GM18909 (cell line): ENCODE results near the gene VAMP5.
"Not testable (repeated sequence)": the region's sequence is repeated elsewhere in the genome, so short reads cannot be mapped to it uniquely, and the experiment has no call there.

Source experiments
- ATAC-seq: cut with Tn5 transposase; IDR thresholded peaks from one replicate; pipeline ENCODE4 v1.9.1; 2021; ENCODE audit warnings: mild to moderate bottlenecking; ENCODE audit not compliant: unreplicated experiment, poor library complexity

VAMP5 gene

DNA sequence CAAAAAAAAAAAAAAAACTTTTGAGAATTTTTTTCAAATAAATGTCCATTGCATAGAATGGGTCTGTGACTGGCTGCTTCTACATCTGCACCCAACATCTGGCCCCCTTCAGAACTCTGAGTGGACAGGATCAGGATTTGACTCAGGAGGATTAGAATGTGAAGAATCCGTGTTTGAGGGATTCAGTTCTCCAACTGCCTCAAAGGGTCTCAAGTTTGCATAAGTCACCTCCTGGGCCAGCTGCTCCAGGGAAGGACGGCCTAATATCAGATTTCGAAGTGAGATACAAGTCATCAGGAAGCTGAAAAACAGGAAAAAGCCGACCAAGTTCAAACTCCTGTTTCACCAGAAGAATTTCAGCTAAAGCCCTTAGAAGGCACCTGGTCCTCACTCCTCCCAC lies 34.4 kb upstream of the VAMP5 start:
- no peak for ATAC-seq

DNA sequence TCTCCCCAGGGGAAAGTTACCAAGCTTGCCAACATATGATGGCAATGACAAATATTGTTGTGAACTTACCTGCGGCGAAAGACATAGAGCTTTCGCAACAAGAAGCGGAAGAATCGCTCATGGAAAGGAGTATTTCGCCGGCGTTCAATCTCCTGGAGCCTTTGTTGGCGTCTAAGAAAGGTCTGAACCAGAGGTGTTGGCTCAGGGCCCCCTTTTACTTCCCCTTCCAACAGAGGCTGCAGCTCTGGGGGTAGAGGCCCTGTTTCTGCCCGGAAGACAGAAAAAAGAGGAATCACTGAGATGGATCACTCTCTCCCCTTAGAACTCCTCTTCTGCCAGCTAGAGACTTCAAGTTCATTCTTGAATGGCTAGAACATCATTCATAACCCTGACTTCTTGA lies 33.7 kb upstream of the VAMP5 start:
- ATAC-seq: no peak

DNA sequence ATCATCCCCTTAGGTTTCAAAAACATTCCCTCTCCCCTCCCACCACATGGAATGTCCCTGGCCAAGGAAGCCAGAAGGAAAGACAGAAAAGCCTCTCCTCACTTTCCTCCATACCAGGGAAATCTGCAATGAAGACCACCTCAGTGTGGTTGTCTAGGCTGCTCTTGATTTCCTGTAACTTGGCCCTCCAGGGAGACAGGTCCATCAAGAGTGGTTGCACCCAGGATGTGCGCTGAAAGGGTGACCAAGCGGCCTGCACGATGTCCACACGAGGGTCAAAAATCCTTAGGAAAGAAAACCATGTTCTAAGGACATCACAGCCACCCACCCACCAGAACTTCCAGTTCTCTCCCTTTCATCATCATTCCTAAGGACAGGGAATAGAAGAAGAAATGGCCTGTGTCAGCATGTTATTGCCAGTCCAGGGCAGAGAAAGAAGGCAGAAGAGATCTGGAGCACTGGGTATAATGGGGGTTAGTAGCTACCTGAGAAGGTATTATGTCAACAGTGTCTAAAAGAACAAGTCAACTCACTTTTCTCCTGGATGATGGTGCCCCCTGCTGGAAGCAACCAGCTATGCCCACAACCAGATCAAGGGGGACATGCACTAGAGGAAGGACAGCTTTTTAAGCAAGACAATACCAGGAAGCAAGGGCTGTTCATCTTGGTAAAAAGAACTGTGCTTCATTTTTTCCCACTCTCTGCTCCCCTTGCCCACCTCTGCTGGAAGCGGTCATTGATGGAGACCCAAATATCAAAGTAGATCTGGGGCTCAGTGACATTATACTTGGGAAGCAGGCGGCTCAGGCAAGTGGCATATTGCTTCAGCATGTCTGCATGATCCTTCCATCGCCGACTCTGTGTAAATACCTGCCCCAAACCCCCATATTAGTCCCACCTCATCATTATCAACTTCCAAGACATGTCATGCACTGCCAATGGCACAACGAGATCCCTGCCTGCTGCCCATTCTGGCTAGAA lies 32.2 kb upstream of the VAMP5 start:
- peak; percentile 81 for ATAC-seq

DNA sequence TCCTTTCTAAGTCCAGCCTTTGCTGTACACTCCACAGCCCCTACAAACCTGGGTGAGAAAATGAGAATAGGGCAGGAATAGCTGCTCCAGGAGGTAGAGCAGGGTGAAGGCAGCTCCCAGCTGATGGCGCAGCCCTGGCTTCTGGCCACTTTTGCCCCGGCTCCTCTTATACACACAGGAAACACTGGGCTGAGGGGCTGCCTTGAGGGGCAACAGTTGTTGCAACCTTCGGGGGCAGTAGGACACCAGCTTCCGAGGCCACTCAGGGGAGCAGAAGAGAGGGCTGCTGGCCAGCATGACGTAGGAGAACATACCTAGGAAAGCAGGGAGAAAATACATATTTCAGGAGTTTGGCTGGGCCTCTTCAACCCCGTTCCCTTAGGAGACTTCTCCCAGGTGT lies 31.0 kb upstream of the VAMP5 start:
- ATAC-seq: no peak

DNA sequence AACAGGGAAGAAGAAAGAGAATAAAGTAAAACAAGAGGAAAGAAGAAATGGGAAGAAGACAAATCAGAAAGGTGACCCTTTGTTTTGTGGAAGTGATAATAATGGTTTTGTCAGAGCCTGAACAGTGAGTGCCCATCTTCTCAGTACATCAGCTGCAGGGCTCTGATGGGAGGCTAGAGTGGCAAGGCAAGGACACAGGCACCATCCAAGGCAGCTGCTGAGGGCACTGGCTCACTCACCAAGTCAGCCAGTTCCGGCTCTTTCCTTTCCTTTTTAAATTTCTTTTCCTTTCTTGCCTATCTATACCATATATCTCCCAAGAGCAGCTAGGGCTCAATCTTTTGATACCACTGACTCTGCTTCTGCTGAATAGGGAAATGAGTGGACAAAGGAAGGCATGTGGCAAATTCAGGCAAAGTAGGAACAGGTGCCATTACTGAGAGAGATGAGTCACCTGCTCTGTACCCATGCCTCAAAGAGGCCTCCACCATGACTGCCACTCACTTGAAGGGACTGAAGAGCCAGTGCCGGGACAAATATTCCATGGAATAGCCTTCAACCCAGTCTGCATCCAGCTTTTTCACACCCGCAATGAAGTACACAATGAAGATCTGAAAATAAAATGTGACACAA lies 29.1 kb upstream of the VAMP5 start:
- no peak for ATAC-seq

DNA sequence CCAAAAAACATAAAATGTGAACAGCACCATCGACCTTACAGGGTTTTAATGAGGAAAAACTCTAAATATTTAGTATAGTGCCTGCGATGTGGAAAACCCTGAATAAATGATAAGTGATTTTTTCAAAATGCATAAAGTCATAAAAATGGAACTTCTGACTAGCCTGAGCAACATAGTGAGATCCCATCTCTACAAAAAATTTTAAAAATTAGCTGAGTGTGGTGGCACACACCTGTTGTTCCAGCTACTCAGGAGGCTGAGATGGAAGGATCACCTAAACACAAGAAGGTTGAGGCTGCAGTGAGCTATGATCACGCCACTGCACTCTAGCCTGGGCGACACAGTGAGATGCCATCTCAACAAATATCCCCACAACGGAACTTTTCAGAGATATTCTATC lies 27.1 kb upstream of the VAMP5 start:
- no peak for ATAC-seq

DNA sequence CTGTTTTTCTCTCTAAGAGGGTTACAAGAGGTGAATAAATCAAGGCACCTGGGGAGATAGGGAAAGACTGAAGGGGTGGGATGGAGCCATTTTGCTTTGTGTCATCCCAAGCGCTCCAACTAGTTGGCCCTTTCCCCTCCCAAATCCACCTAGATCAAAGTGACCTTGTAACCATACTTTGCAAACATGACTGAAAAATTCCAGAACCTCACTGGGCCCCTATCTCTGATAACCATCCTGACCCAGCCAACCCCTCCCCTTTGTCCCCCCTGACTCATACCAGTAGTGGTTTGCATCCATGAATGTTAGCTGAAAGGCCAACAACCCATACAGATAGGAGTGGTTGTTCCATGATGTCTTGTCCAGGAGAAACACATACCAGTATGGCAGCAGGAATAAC lies 26.1 kb upstream of the VAMP5 start:
- ATAC-seq: no peak

DNA sequence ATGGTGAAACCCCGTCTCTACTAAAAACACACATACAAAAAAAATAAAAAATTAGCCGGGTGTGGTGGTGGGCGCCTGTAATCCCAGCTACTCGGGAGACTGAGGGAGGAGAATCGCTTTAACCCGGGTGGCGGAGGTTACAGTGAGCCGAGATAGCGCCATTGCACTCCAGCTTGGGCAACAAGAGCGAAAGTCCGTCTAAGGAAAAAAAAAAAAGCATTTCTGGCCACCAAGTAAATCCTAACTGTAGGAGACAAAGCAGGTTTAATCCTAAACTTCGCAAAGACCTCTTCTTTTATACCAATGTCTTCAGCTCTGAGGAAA lies 23.9 kb upstream of the VAMP5 start:
- ATAC-seq: not testable (repeated sequence)

DNA sequence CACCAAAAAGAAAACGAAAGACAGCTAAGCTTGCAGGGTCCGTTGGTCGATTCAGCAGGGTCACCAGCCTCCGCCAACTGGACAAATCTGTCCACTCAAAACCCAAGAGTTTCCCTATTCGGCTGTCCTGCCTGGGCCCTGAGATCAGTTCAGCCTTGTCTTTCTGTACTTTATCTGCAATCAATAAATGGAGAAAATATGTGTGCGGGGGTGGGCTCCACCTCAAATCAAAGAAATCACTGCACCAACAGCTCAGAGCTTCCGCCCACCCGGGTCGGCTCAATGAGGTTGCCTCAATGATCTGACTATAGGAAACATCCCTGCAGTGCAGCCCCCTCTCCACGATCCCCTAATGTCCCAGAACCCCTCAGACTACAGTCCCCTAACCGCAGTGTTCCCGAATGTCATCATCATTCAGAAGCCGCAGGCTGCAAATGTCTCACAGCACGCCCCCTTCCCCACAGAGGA lies 23.4 kb upstream of the VAMP5 start:
- ATAC-seq: peak; percentile 17

DNA sequence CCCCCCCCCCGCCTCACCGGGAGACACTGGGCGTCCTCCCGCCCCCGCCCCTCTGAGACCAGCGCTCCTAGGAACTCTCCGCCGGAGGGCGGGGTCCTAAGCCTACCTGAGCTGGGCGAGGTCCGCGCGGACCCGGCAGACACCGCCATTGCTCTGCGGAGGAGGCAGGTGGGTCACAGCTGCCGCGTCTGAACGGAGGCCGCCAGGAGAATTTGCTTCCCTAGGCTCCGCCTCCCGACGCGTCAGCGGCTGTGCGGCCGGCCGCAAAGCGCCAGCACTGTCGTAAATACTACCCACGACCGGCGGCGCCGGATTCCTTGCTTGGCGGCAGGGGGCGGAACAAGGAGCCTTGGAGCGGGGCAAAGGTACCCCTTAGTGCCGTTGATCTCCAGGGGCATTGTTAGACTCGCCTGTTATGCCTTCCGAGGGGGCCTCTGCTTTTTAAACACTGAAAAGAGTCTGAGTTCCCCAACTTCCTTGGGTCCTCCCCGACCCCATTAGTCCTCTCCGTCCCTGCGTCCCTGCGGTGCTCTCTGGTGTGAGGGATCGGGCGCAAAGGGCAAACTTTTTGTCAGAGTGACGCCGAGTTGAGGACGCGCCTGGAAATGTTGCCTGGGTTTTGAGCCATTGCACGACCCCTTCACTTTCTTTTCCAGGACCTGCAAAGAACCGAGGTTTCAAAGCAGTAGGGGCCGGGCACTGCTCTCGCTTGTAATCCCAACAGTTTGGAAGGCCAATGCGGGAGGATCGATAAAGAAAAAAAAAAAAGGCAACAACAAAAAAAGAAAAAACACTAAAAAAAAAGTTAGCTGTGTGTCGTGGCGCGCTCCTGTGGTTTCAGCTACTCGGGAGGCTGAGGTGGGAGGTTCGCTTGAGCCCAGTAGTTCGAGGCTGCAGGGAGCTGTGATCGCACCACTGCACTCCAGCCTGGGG lies 22.7 kb upstream of the VAMP5 start, which contains the start of gene GGCX:
Gene GGCX, minus strand, starts transcription at position 214 of the 933 bp plus-strand sequence. Its CDS starts 65 bp downstream, at position 149.
- peak; percentile 91 for ATAC-seq

DNA sequence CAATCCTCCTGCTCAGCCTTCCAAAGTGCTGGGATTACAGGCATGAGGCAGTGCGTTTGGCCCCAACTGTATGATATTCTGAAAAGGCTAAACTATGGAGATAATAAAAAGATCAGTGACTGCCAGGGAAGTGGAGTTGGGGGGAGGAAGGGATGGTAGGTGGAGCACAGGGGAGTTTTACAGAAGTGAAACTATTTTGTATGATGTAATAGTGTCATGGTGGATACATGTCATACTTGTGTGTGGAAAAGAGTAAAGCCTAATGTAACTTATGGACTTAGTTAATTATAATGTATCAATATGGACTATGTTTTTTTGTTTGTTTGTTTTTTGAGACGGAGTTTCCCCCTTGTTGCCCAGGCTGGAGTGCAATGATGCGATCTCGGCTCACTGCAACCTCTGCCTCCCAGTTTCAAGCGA lies 20.1 kb upstream of the VAMP5 start:
- ATAC-seq: no peak

DNA sequence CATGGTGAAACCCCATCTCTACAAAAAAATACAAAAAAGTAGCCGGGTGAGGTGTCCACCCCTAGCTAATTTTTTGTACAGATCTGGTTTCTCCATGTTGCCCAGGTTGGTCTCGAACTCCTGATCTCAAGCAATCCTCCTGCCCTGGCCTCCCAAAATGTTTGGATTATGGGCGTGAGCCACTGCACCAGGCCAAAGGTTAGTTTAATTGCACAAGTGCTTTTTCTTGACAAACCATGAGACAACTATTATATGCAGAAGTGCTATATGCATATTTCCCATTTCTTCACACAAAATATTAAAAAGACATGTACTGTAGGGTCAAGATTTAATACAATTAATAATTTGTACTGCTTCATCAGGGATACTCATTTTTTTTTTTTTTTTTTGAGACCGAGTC lies 18.0 kb upstream of the VAMP5 start:
- ATAC-seq: no peak

DNA sequence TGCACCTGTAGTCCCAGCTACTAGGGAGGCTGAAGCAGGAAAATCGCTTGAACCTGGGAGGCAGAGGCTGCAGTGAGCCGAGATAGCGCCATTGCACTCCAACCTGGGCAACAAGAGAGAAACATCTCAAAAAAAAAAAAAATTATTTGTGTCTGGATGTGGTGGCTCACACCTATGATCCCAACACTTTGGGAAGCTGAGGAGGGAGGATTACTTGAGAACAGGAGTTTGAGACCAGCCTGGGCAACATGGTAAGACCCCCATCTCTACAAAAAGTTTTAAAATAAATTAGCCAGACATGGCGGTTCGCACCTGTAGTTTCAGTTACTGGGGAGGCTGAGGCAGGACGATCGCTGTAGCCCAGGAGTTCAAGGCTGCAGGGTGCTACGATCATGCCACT lies 8.5 kb upstream of the VAMP5 start:
- no peak for ATAC-seq

DNA sequence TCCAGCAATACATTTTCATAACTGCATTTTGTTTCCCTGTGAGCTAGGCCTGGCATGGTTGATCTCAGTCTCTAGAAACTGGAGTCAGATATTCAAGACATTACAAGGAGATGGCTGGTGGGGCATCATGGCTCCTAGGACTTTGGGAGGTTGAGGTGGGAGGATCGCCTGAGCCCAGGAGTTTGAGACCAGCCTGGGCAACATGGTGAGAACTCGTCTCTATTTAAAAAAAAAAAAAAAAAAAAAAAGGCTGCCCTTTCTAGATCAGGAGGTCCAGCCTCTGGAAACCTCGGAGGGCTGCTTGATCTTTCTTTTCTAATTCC lies 7.2 kb upstream of the VAMP5 start:
- ATAC-seq: no peak

DNA sequence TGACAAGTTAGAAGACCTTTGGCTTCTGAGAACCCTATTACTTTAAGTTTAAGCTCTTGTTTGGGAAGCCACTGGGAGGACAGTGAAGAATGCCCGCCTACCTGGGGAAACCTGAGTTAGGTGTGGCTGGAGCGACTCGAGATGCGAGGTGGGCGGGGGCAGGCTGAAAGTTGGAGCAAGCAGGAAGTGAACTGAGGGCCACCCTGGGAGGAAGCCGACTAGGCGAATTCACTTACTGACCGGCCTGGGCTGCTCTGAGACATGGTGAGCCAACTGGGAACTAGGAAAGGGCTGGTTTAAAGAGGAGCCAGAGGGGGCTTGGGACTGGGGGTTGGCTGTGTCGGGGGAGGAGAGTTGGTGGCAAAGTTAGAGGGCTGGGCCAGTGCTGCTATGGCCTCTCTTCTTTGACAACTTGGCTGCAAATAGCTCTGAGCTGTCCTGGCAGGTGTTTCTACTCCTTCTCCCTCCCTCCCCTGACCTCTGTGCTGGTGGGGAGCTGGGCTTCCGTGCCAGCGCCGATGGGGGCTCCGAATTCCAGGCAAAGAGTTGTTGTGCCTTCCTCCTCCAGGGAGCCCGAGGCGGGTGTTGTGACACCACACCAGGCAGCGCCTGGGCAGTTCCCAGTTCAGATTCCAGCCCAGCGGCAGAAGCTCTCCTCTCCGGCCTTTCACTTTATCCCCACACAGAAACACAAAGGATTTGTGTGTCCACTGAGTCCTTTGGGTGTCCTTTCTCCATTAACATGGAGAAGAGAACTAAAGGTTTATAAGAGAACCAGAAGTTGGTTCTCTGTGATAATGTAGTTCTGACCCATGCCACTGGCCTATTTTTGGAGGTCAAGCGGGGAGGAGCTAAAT lies 6.6 kb upstream of the VAMP5 start, which contains the start of gene VAMP8:
Gene VAMP8, plus strand, starts transcription at position 201 of the 857 bp plus-strand sequence. Its CDS starts 61 bp downstream, at position 262.
- ATAC-seq: peak; percentile 66

DNA sequence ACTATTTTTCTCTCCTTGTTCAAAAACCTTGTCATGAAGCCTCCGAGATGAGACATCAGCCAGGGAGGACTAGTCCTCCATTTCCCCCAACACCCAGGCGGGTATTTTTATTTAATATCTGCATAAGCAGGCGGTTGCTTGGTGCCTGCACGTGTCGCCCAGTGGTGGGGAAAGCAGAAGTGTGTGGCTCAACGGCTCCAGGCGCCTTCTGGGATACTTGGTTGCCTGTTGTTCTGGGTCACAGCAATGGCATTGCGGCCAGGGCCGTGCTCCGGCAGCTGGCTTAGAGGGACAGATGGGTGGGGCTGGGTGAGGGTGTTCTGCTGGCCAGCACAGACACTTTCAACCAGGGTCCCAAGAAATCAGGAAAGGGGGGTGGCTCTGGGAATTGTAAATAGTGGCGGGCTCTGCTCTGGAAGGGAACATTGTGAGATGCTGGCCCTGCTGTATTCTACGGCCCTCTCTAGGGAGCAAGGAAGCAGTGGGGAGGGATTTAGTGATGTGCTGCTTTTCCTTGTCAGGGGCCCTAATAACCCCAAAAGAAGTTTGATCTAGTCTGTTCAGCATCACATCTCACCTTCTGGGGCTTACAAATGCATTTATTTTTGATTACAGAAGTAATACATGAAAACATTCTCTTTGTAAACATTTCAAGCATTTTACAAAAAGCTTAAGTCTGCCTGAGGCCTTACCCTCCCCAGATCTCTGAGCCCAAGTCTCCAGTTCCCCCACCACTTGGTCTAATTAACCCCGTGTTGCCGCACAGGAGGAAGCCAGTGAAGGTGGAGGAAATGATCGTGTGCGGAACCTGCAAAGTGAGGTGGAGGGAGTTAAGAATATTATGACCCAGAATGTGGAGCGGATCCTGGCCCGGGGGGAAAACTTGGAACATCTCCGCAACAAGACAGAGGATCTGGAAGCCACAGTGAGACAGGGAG lies 5.7 kb upstream of the VAMP5 start:
- peak; percentile 54 for ATAC-seq

DNA sequence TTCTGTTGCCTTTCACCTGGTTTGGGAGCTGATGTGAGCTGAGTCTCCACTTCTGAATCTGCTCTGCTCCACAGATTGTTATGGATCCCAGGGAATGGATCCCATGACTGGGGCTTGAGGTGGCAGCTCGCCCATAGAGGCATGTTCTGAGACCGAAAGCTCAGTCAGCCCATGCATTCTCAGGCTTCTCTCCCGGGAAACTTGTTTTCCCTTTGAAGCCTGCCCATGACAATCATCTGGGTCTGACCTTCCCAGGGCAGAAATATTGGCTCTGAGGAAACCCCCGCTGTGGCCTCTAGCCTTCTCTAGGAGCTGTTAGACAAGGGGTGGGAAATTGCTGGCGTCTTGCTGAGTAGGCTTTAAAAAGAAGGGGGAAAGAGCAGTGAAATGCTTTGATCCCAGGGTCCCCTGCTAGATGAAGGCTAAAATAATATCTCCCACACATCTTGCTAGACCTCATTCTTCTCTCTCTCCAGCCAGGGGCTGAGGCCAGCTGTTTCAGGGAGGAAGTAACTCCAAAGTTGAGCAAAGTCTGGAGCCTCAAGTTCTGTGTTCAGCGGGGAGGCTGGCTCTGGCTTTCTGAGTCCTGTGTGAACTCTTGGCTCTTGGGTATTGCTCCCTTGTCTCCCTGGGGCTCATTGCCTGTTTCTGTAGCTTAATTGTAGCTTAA lies 4.8 kb upstream of the VAMP5 start:
- no peak for ATAC-seq

DNA sequence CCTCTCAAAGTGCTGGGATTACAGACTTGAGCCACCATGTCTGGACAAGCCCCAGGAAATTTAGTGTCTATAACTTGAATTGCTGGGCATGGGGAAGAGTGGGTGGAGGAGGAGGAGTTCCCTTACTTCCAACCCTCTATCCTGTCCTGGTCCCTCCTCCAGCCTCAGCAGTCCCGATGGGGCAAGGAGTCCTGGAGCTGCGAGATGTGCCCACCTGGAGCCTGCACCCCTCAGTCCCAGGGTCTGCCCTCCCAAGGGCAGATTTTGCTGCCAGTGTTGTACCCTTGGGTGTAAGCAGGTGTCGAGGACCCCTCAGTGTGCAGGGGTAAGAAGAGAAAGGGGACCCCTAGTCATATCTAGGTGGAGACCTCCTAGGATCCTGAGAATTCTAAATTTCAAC lies 4.0 kb upstream of the VAMP5 start:
- no peak for ATAC-seq
